ENCODE data around the gene SLC35G6.
"Not testable (repeated sequence)": the region's sequence is repeated elsewhere in the genome, so short reads cannot be mapped to it uniquely, and the experiment has no call there.

The SLC35G6 gene

DNA sequence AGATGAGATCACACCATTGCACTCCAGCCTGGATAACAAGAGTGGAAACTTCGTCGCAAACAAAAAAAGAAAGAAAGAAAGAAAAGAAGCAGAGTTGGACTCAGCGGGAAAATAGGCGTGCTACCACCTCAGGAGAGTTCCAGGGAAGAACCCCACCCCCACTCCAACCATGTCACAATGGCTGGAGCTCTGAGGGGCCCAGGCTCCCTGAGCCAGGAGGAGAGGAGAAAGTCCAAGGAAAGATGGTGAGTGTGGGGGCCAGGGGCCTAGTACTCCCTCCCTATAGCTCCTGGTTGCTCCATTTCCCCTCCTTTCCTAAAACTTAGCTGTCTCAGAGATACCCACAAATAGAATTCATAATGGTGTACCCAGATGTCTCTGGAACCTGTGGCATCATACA lies at the start of gene SLC35G6:
SLC35G6 (plus strand) TSS at position 172 of the 400 bp plus-strand sequence; CDS start at position 243, 71 bp downstream.
- DNase-seq, result not testable (repeated sequence)

GRCh38 chr17:7432296-7432695 lies 49.0 kb upstream of the SLC35G6 start:
- no peak for DNase-seq

DNA sequence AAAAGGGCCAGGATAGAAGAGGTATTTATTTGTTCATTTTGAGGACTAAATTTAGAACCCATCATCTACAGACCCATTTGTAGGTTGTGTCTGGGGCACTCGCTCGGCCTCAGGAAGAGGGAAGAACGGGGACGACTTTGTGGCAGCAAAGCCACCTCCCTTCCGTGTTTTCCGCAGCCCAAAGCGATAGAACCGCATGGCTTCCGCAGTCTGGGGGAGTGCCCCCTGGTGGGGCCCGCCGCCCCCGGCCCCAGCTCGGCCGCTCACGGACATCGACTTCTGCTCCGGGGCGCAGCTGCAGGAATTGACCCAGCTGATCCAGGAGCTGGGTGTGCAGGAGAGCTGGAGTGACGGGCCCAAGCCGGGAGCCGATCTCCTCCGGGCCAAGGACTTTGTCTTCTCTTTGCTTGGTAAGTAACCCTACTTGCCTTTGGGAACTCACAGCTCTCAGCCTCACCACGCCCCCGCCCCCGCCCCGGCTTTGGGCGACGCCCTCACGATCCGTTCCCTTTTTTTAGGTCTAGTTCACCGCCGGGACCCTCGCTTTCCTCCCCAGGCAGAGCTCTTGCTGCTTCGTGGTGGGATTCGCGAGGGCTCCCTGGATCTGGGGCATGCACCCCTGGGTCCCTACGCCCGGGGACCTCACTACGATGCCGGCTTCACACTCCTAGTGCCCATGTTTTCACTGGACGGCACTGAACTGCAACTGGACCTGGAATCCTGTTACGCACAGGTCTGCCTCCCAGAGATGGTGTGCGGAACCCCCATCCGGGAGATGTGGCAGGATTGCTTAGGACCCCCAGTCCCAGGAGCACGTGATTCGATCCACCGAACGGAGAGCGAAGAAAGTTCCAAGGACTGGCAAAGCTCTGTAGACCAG lies 45.3 kb upstream of the SLC35G6 start:
- peak; percentile 49 for DNase-seq

- DNase-seq, result peak; percentile 80
Measured at GRCh38 chr17:7436556-7437368, 44.5 kb upstream of the SLC35G6 start.

DNA sequence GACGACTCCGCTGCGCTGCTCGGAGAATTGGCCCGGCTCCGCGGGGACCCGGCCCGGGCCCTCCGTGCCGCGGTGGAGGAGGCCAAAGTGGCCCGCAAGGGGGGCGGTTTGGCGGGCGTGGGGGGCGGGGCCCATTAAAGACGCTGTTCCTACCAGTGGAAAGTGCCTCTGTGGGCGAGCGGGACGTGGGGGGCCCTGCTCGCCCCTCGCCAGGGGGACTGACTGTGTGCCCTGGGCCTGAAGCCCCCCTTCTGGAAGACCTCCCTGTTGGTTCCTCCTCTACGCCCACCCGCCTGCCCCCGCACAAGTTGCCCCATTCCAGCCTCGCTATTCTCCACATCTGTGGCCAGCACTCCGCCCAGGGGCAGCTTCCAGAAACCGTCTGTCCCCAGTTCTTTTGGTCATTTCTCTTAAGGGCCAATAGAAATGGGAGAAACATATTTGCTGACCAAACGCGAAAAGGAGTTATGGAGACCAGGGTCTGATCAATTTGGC lies 43.8 kb upstream of the SLC35G6 start:
- DNase-seq, result no peak

- DNase-seq, result peak; percentile 44
Measured at GRCh38 chr17:7437950-7438614, 43.2 kb upstream of the SLC35G6 start.

DNA sequence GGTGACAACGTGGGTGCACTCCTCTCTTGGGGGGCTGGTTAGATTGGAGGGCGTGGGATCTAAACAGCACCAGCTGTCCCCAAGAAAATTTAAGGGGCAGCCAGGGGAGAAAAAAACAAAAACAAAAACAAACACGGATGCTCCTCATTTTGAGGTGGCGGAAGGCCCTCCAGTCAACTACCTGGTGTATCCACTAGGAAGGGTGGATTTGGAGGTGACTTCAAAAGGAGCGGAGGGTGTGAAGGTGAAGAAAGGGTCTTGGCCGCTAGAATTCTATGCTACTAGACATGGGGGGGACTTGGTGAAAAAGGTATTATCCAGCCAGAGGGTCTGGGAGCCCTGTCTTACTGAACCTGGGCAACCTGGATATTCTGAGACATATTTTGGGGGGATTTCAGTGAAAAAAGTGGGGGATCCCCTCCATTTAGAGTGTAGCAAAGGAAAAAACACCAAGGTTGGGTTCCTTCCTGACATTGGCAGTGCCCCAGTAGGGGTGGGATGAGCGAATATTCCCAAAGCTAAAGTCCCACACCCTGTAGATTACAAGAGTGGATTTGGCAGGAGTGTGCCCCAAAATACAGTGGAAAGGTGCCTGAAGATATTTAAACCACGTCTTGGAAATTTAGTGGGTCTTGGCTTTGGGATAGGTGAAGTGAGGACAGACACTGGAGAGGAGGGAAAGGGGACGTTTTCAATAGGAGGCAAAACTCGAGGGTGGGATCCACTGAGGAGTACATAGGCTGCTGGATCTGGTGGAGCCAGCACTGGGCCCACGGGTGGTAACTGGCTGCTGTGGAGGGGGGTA lies 42.4 kb upstream of the SLC35G6 start:
- DNase-seq, result no peak

DNA sequence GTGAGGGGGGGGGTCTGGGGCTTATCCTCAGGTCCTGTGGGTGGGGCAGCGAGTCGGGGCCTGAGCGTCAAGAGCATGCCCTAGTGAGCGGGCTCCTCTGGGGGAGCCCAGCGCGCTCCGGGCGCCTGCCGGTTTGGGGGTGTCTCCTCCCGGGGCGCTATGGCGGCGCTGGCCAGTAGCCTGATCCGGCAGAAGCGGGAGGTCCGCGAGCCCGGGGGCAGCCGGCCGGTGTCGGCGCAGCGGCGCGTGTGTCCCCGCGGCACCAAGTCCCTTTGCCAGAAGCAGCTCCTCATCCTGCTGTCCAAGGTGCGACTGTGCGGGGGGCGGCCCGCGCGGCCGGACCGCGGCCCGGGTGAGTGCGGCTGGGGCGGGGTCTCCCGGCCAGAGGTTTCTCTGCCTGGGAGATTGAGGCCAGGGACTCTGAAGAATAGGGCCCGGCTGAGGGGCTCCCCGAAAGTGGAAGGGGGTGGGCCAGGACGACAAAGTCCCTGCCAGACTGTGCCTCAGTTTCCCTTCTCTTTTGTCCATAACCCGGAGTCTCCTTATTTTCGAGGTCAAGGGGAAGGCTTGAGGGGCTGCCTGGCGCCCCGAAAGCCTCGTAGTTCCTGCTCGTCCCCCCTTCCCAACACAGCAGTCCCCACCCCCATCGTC lies 41.7 kb upstream of the SLC35G6 start, which contains the start of gene FGF11:
FGF11 (plus strand) TSS at position 51 of the 651 bp plus-strand sequence; CDS start at position 160, 109 bp downstream.
- no peak for DNase-seq

DNA sequence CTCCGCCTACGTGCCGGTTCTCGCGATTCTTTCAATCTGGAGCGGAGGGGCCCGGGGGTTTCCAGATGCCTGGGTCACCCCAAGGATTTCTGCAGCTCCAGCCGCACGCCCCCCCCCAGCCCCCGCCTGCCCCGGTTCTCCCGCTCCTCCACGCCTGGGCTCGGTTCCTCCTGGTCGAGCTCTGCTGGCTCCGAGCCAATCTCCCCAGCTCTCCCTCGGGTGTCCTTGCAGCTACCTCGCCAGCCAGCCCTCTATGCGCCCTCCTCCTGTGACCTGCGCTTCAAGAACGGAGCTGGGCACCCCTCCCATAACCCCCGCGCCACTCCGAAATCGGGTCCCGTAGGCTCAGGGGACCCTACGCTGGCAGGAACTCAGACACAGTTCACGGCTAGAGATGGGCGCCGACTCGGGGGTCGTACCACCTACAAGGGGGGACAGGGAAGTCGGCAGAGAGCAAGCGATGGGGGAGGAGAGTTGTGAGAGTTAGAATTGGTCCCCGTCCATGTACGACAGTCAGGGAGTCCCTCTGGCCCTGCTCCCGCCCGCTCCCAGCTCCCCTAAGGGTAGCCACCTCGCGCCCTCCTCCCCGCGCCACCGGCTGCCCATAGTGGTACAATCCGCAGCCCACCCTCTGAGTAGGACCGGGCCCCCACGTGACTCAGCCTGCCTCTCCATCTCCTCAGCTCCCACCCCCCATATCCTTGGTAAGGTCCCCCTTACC lies 41.0 kb upstream of the SLC35G6 start:
- peak; percentile 61 for DNase-seq

DNA sequence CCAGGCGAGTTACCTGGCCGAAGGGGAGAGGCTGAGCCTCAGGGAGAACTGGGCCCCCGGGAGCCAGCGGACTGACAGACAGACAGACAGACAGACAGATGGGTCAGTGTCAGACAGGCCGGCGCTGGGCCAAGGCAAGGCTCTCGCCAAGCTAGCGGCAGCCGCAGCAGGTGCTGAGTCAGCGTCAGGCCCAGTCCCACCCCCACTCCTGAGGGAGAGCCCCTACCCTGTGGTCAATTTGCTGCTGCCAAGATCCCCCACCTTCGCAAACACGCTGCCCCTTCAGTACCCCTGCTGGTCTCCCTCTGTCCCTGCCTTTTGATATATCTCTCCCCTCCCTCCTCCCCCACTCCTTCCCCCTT lies 40.4 kb upstream of the SLC35G6 start:
- DNase-seq, result peak; percentile 36

- no peak for DNase-seq
Measured at GRCh38 chr17:7441266-7441665, 40.0 kb upstream of the SLC35G6 start.

GRCh38 chr17:7442142-7442541 lies 39.1 kb upstream of the SLC35G6 start:
- DNase-seq, result no peak

GRCh38 chr17:7443499-7444485 lies 37.5 kb upstream of the SLC35G6 start:
- DNase-seq, result peak; percentile 44

GRCh38 chr17:7444682-7445618 lies 36.3 kb upstream of the SLC35G6 start, which contains the start of gene CHRNB1:
Gene CHRNB1, plus strand, starts transcription at chr17:7445061. Its CDS starts 67 bp downstream, at chr17:7445128.
- DNase-seq, result peak; percentile 56

GRCh38 chr17:7445619-7445968 lies 35.7 kb upstream of the SLC35G6 start:
- DNase-seq, result no peak

DNA sequence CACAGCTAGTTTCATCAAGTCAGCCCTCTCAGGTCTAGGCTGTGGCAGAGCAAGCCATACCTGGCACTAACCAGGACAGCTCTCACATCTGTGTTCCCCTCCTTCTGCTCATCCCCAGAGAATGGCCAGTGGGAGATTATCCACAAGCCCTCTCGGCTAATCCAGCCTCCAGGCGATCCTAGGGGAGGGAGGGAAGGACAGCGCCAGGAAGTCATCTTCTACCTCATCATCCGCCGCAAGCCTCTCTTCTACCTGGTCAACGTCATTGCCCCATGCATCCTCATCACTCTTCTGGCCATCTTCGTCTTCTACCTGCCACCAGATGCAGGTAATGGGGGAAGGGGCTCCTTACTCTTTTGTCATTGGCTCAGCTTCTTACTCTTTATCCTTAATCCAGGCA lies 32.8 kb upstream of the SLC35G6 start:
- DNase-seq, result no peak

GRCh38 chr17:7459961-7460545 lies 21.2 kb upstream of the SLC35G6 start:
- DNase-seq, result no peak
